ENCODE measurements around the gene RNF19B.
A peak's percentile ranks its signal among the peaks of the same experiment; 100 is the strongest.

RNF19B gene

DNA sequence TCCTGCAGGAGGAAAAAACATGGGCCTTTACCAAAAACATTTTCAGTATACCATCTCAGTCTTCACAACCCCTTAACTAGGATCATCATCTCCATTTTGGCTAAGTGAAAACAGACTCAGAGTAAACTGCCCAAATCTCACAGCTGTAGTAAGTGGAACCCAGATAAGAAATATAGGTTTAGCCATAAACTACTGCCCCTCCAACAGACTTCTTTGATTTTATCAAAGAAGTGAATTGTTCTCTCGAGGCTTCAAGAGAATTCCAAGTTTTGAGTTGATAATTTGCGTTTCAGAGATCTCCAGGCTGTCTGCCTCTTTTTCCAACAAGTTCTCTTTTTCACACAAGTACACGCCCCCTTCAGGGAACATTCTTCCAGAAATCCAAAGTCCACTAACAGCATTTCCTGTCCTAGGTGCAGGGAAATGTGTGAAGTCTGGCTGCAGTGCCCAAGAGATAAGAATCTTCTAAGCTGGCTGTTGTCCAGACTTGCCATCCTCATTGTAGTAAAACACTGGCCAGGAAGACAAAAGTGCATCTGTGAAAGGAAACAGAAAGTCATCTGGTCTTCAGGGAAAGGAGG lies 30.8 kb downstream of the RNF19B start:
- DNase-seq (ENCODE audit: low read depth), result peak; percentile 89
- TF ChIP-seq, protein P1, sequence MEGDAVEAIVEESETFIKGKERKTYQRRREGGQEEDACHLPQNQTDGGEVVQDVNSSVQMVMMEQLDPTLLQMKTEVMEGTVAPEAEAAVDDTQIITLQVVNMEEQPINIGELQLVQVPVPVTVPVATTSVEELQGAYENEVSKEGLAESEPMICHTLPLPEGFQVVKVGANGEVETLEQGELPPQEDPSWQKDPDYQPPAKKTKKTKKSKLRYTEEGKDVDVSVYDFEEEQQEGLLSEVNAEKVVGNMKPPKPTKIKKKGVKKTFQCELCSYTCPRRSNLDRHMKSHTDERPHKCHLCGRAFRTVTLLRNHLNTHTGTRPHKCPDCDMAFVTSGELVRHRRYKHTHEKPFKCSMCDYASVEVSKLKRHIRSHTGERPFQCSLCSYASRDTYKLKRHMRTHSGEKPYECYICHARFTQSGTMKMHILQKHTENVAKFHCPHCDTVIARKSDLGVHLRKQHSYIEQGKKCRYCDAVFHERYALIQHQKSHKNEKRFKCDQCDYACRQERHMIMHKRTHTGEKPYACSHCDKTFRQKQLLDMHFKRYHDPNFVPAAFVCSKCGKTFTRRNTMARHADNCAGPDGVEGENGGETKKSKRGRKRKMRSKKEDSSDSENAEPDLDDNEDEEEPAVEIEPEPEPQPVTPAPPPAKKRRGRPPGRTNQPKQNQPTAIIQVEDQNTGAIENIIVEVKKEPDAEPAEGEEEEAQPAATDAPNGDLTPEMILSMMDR (IDR thresholded peaks at IDR 0.05; ENCODE audit: control insufficient read depth, extremely low read depth, insufficient read depth), result no peak
- H3K4me3 ChIP-seq (ENCODE audit: low read depth, low read length), result no peak overlapping the region

- TF ChIP-seq, protein P1 (IDR thresholded peaks at IDR 0.05; ENCODE audit: control insufficient read depth, extremely low read depth, insufficient read depth), result no peak
- no peak for DNase-seq (ENCODE audit: low read depth)
- H3K4me3 ChIP-seq (ENCODE audit: low read depth, low read length), result no peak overlapping the region
Observed at GRCh38 chr1:32931760-32932159, 32.8 kb downstream of the RNF19B start.

DNA sequence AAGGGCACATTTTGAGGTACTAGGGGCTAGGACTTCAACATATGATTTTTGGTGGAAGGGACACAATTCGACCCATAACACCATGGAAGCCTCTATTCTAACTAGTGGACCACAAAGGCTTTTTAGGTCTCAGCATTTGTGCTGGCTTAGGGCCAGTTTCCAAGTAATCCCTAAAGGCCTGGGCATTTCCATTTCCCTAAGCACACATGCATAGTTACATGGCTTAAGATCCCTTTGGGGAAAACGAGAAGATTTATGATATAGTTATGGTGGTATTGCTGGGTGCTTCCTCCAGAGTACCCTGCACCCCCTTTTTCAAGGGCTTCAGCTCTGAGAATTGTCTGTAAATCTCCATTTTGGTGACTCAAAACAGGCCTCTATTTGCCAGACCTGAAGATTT lies 35.2 kb downstream of the RNF19B start:
- DNase-seq (ENCODE audit: low read depth), result no peak
- H3K4me3 ChIP-seq (ENCODE audit: low read depth, low read length), result no peak overlapping the region

DNA sequence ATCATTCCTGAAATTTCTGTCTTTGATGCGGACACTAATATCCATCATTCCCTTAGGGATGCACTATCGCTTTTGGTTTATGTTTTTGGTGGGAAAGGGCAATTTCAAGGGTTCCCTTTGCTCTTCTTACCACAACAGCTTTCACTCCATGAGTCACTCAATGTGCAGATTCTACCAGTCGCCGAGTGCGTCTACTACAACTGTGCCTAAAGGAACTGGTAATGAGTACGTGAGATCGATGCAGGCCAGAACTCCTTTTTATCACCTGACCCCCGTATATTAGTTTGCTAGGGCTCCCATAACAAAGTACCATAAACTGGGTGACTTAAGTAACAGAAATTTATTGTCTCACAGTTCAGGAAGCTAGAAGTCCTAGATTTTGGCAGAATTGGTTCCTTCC lies 35.9 kb downstream of the RNF19B start:
- TF ChIP-seq, protein P1 (IDR thresholded peaks at IDR 0.05; ENCODE audit: control insufficient read depth, extremely low read depth, insufficient read depth), result no peak
- no peak for DNase-seq (ENCODE audit: low read depth)
- no peak overlapping the region for H3K4me3 ChIP-seq (ENCODE audit: low read depth, low read length)

More for the DNA sequence above, 35.2 kb downstream of the RNF19B start:
- TF ChIP-seq, protein P1 (IDR thresholded peaks at IDR 0.05; ENCODE audit: control insufficient read depth, extremely low read depth, insufficient read depth), result no peak

DNA sequence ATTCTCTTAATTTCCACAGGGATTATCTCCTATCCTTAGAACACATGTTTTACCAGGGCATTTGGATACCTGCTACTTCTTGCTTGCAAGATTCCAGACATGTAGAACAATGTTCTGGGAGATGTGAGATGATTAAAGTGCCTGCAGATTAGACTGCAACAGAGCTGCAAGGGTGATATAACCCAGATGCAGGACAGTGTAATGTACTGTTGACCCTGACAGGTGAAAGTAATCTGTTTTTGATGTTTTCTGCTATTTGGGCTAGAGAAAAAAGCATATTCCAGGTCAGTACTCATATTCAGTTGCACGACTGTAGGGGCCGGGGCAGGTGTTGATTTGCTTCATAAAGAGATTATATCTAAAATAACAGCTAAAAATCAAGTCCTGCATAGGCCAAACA lies 36.3 kb downstream of the RNF19B start:
- H3K4me3 ChIP-seq (ENCODE audit: low read depth, low read length), result no peak overlapping the region
- DNase-seq (ENCODE audit: low read depth), result no peak
- TF ChIP-seq, protein P1 (IDR thresholded peaks at IDR 0.05; ENCODE audit: control insufficient read depth, extremely low read depth, insufficient read depth), result no peak

DNA sequence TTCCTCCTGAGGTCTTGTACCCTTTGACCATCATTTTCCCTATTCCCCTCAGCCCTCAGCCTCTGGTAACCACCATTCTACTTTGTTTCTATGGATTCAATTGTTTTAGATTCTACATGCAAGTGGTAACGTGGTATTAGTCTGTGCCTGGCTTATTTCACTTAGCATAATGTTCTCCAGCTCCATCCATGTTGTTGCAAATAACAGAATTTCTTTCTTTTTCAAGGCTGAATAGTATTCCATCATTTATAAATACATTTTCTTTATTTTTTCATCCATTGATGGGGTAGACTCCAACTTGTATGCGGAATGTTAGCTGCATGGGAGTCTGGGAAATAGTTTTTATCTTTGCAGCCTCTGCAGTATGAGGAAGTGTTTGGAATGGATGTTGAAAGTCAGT lies 37.2 kb downstream of the RNF19B start:
- DNase-seq (ENCODE audit: low read depth), result no peak
- TF ChIP-seq, protein P1 (IDR thresholded peaks at IDR 0.05; ENCODE audit: control insufficient read depth, extremely low read depth, insufficient read depth), result no peak
- H3K4me3 ChIP-seq (ENCODE audit: low read depth, low read length), result no peak overlapping the region

DNA sequence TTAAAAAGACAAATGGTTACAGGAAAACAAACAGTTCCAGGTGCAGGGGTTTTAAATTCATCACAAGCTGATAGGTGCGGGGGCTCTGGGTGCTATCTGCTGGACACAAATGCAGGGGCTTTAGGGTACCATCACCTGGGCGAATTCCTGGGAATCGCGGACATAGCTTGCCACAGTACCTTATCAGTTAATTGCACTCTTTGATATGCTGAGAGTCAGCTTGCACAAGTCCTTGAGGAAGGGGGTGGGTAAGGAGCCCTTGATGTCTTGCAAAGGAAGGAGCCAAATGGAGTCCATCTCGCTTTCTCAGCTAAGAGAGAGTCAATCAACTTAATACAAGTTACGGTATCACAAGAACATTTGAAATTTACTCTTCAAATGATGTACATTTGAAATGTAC lies 38.0 kb downstream of the RNF19B start:
- no peak for DNase-seq (ENCODE audit: low read depth)
- H3K4me3 ChIP-seq (ENCODE audit: low read depth, low read length), result no peak overlapping the region

More for the DNA sequence above, 38.0 kb downstream of the RNF19B start:
- TF ChIP-seq, protein P1 (IDR thresholded peaks at IDR 0.05; ENCODE audit: control insufficient read depth, extremely low read depth, insufficient read depth), result no peak
